Stomach (tissue), 9 donors: ENCODE measurements around the gene NALCN. TPM values are rescaled to one million over a fixed set of nuclear protein-coding genes. Genes with fewer than 3 reads are reported as not detected.

ENCODE experiments used
- DNase-seq, 2 donors: peaks; one replicate each; pipeline versions ENCODE4 v3.0.0 to v3.0.0-alpha.2; 2013 to 2019
- H3K27ac ChIP-seq, 5 donors: fragments of 200-600 bp in 4 of 5; sonication (generic) in 4 of 5; one replicate each; pipeline ENCODE4 v1.5.1; 2013 to 2019; ENCODE audit warnings: mild to moderate bottlenecking in 1 of 5, moderate library complexity in 1 of 5
- H3K27me3 ChIP-seq, 3 donors: fragments of 200-600 bp; sonication (generic); one replicate each; pipeline ENCODE4 v1.5.1; 2017 to 2019; ENCODE audit warnings: mixed run types in 1 of 3
- H3K36me3 ChIP-seq, 4 donors: fragments of 200-600 bp; sonication (generic); 1 replicate in 3 of 4; 2 replicates in 1 of 4; pipeline ENCODE4 v1.5.1; 2016 to 2019
- H3K4me1 ChIP-seq, 4 donors: fragments of 200-600 bp; sonication (generic); one replicate each; pipeline ENCODE4 v1.5.1; 2016 to 2019
- H3K4me3 ChIP-seq, 4 donors: fragments of 200-600 bp; sonication (generic) in 3 of 4; one replicate each; pipeline ENCODE4 v1.5.1; 2016 to 2019; ENCODE audit warnings: mild to moderate bottlenecking in 1 of 4
- H3K9me3 ChIP-seq, 4 donors: fragments of 200-600 bp; sonication (generic); one replicate each; pipeline ENCODE4 v1.5.1; 2016 to 2019
- EP300 ChIP-seq: sonication (generic); formaldehyde crosslinking; IDR thresholded peaks from one replicate; pipeline ENCODE4 v1.6.1; 2017; ENCODE audit warnings: antibody characterized with exemption
- POLR2A ChIP-seq, 4 donors: fragments of 450-650 bp; IDR thresholded peaks; one replicate each; pipeline ENCODE4 v1.6.1; 2016; ENCODE audit warnings: antibody characterized with exemption in 4 of 4, control low read depth in 2 of 4, mild to moderate bottlenecking in 1 of 4, moderate library complexity in 1 of 4
- POLR2AphosphoS5 ChIP-seq, 3 donors: sonication (generic); formaldehyde crosslinking; IDR thresholded peaks; one replicate each; pipeline ENCODE4 v1.6.1; 2016; ENCODE audit warnings: antibody characterized with exemption in 3 of 3
- WGBS, 5 donors: extraction: QIAGEN DNeasy Blood & Tissue Kit in 3 of 5; methylation state at CpG; one replicate each; pipeline versions ENCODE4 v1.1.5 to v1.1.7; 2013 to 2018; 5-methylcytosine and 5-hydroxymethylcytosine counted together
- intact Hi-C: fragments of 100-400 bp; cut with DNase I; formaldehyde crosslinking; loops from one replicate; pipeline ENCODE4 v1.15.1; 2023; ENCODE audit warnings: low total_unique reads
- polyA plus RNA-seq, 3 donors: library from polyadenylated mRNA; stranded (reverse); fragments of 200-250 nt; gene quantifications; one replicate each; pipeline ENCODE4 v1.2.3, GENCODE V29; 2013
- total RNA-seq, 5 donors: library from RNA; depleted of rRNA; stranded (reverse); fragments of >200 nt; gene quantifications; one replicate each; pipeline versions ENCODE4 v1.1.0 to v1.2.3, GENCODE V29; 2014 to 2016
- TF ChIP-seq, protein P1 (sequence below), 7 experiments: fragments of 450-650 bp in 4 of 7; fragments of 200-600 bp in 3 of 7; sonication (generic) in 3 of 7; IDR thresholded peaks; one replicate each; pipeline ENCODE4 v1.5.1; 2016 to 2019; ENCODE audit warnings: antibody characterized with exemption in 7 of 7, control low read depth in 2 of 7, mild to moderate bottlenecking in 1 of 7
- donor health status: healthy with polysubstance abuse.
- donor health status: Bipolar disorder and iron deficiency.
- donor health status: healthy.

The NALCN gene
- total and polyA plus RNA-seq, 8 donors: 0.15 to 2.9 (median 1.2) TPM; not detected in 2

DNA sequence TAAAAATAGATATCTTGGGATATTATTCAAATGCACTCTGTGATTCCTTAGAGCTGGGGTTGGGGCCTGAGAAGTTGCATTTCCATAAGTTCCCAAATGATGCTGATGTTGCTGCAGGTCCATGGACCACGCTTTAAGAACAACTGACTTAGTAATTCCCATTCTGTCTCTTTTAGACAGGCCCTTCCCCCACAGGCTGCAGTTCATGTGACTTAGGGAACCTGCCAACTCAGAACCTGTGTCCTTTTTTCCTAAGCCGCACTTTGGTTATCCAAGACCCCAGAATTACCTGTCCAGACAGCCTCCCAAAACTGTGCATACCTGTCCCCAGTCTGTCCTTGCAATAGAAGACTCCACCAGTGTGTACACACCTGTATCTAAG is 34.4 kb upstream of the NALCN start:
- Histone ChIP-seq H3K36me3 (no peaks in the 10 kb centered on the region), H3K9me3 (no peaks in the 10 kb centered on the region), H3K27me3 (peaks cover 0 to 6% (median 0%) of the 10 kb centered on the region in 3 donors), H3K4me1 (peaks cover 0 to 16% (median 2%) of the 10 kb centered on the region in 4 donors), H3K27ac (no peak overlapping the region), H3K4me3 (no peak overlapping the region)
- intact Hi-C loops: no loop called here
- TF ChIP-seq POLR2A (IDR thresholded peaks at IDR 0.05): no peak
- TF ChIP-seq EP300: no peak
- no peak for TF ChIP-seq POLR2AphosphoS5 (IDR thresholded peaks at IDR 0.05)
- TF ChIP-seq, protein P1, sequence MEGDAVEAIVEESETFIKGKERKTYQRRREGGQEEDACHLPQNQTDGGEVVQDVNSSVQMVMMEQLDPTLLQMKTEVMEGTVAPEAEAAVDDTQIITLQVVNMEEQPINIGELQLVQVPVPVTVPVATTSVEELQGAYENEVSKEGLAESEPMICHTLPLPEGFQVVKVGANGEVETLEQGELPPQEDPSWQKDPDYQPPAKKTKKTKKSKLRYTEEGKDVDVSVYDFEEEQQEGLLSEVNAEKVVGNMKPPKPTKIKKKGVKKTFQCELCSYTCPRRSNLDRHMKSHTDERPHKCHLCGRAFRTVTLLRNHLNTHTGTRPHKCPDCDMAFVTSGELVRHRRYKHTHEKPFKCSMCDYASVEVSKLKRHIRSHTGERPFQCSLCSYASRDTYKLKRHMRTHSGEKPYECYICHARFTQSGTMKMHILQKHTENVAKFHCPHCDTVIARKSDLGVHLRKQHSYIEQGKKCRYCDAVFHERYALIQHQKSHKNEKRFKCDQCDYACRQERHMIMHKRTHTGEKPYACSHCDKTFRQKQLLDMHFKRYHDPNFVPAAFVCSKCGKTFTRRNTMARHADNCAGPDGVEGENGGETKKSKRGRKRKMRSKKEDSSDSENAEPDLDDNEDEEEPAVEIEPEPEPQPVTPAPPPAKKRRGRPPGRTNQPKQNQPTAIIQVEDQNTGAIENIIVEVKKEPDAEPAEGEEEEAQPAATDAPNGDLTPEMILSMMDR (IDR thresholded peaks at IDR 0.05): no peak
- WGBS, 5 donors: 65 to 83% (median 78%) methylated on average over 2 of the region's 2 CpGs
- no peak for DNase-seq

DNA sequence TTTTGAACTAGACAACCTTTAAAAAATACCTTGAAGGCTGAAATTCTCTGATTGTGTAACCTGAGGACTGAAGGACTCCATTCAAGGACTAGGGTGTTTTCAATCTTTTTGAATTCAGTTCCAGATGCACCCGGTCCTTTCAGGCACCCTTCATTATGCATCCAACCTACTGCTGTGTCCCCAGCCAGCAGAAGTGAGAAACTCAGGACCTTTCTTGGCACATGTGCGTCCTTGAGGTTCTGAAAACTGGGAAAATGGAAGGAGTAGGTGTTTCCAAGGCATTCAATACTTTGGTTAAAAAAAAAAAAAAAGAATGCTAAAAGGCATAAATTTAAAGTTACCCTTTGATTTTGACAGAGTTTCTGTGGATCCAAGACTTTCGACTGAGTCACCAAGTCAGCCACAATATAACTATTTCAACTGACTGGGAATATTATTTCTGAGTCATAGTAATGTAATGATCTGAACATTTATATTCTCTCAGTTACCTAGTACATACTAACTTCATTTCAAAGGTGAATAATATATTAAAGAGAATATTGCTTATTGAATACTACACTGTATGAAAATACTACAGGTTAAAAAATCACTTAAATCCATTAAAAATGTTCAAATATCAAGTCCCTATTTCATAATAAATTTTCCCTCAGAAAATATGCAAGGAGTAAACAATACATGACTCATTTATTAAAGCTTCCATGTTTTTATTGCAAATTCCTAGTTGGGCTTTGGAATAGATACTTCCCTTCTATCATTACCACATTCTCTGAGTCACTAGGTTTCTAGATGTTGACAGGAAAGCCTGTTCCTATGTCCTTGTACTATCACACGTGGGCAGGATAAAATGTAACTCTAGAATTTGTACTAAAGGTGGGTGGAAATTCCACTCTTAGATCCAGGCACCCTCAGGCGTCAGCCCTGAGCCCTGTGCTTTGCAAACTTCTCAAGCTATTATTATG is 33.8 kb upstream of the NALCN start:
- WGBS, 5 donors: 52 to 62% (median 57%) methylated on average over 5 of the region's 5 CpGs
- no peak overlapping the region for H3K27ac ChIP-seq
- intact Hi-C loops: no loop called here

DNA sequence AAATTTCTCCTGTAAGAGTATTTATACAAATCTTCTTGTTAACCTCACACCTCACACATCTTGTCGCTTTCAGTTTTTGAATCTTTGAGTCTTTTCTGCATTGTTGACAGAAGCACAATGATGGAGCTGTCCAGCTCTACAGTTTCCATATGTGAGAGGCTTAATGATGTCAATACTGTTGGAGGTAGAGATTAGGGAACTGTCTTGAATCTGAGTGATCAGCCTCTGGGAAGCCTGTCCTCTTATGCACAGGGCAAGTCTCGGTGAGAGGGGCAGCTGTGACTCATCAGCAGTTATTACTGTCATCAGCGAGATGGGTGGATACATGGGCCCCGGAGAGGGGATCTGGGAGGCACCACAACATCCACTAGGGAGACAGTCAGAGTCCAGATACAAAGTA is 31.5 kb upstream of the NALCN start:
- H3K9me3 ChIP-seq: no peaks in the 10 kb centered on the region
- no peak overlapping the region for H3K27ac ChIP-seq
- no peak for TF ChIP-seq POLR2A (IDR thresholded peaks at IDR 0.05)
- TF ChIP-seq, protein P1 (IDR thresholded peaks at IDR 0.05): no peak
- TF ChIP-seq POLR2AphosphoS5 (IDR thresholded peaks at IDR 0.05): no peak
- no peak for TF ChIP-seq EP300
- intact Hi-C loops: no loop called here
- WGBS, 5 donors: 60 to 70% (median 62%) methylated on average over 4 of the region's 4 CpGs
- DNase-seq: no peak
- H3K27me3 ChIP-seq: no peaks in the 10 kb centered on the region
- no peak overlapping the region for H3K4me3 ChIP-seq
- no peaks in the 10 kb centered on the region for H3K4me1 ChIP-seq
- H3K36me3 ChIP-seq: no peaks in the 10 kb centered on the region

More for the DNA sequence above, 33.8 kb upstream of the NALCN start:
- TF ChIP-seq POLR2AphosphoS5 (IDR thresholded peaks at IDR 0.05) (no peak), EP300 (no peak), POLR2A (IDR thresholded peaks at IDR 0.05) (no peak)
- TF ChIP-seq, protein P1 (IDR thresholded peaks at IDR 0.05): no peak
- Histone ChIP-seq H3K4me3 (no peak overlapping the region), H3K36me3 (no peaks in the 10 kb centered on the region), H3K9me3 (no peaks in the 10 kb centered on the region), H3K27me3 (peaks cover 0 to 6% (median 0%) of the 10 kb centered on the region in 3 donors), H3K4me1 (peaks cover 0 to 16% (median 2%) of the 10 kb centered on the region in 4 donors)
- no peak for DNase-seq

DNA sequence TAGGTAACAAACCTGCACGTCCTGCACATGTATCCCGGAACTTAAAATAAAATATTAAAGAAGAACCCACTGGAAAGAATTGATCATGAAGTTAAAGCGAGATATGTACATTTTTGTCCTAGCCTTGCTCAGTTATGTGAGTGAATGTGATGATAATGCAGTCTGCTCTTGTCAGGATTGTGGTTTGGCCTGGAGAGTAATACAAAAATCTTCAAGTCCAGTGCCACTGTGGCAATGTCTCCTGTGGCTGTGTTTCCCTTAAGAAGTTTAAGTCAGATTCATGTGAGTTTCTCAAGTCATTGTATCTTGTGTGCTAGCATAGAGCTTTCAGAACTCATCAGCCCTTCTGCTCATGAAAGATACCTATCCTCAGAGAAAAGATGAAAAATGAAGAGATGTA is 18.2 kb upstream of the NALCN start:
- Histone ChIP-seq H3K4me3 (no peak overlapping the region), H3K36me3 (no peaks in the 10 kb centered on the region), H3K27ac (no peak overlapping the region), H3K9me3 (no peaks in the 10 kb centered on the region), H3K27me3 (no peaks in the 10 kb centered on the region), H3K4me1 (no peaks in the 10 kb centered on the region)
- TF ChIP-seq, protein P1 (IDR thresholded peaks at IDR 0.05): no peak
- TF ChIP-seq POLR2AphosphoS5 (IDR thresholded peaks at IDR 0.05) (no peak), POLR2A (IDR thresholded peaks at IDR 0.05) (no peak), EP300 (no peak)
- intact Hi-C loops: no loop called here
- WGBS, 5 donors: 83 to 94% (median 89%) methylated on average over 3 of the region's 3 CpGs
- DNase-seq: no peak
